CD4-positive, alpha-beta T cell treated with Interleukin-21 for 1 hour (primary cell): ENCODE measurements around the gene ATP1A1.

Experiments used
- DNase-seq: peaks from one replicate; pipeline ENCODE4 v3.0.0-alpha.2; 2020

Gene ATP1A1

DNA sequence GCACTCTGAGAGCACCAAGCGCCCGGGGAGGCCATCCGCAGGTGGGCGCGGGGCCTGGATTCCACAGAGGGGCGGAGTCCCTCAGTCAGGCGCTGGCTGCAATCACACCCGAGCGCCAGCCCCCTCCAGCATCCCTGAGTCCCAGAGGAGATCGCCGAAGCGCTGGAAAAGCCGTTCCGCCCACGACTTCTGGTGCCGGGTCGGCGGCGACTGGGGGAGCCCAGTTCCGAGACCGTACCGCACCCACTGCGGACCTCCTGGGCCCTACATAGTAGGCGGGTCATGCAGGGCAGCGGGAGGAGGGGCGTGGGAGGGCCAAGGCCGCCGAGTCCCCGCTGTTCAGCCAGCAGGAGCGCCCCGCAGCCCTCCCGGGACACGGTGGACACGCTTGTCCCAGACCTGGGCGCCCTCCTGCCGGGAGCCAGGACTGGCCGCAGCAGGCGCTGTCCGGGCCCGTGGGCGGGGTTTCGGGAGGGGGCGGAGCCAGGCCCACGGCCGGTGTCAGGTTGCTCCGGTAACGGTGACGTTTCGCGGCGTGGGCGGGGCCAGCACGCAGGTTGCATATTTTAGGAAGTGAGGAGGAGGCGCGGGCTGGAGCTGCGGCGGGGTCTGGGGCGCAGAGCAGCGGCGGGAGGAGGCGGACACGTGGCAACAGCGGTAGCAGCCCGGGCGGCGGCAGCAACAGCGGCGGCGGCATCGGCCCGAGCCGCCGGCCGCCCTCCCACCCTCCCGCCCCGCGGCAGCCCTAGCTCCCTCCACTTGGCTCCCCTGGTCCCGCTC is at the start of gene ATP1A1:
ATP1A1 (plus strand) TSS at position 594 of the 780 bp plus-strand sequence. CDS start 268 bp downstream, outside the sequence.
- DNase-seq, result peak; percentile 97

DNA sequence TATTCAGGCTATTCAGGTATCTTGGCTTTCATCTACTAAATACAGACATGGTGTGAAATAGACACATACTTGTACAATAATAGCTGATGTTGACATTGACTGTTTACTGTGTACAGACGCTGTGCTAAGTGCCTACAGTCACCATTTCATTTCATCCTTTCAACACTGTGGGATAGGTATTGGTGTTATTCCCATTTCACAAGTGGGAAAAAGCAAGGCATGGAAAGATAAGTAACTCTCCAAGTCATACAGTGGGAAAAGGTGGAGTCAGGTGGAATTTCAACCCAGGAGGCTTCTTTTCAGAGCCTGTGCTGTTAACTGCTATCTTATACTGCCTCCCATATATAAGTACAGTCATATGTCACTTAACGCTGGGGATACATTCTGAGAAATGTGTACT is 49.6 kb upstream of the ATP1A1 start:
- DNase-seq, result no peak

DNA sequence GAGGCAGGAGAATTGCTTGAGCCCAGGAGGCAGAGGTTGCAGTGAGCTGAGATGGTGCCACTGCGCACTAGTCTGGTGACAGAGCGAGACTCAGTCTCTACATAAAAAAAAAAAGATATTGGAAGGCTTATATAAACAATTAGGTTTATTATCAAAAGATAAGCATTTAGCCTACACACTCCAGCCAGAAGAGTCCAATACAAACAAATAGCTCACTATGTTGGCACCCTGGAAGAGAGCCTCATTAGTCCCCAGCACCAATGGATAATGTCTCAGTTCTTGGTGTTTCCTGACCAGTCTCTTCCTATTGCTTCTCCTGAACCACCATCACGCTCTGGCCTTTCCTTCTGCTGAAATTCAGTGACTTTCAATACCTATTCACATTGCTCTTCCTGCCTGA is 48.6 kb upstream of the ATP1A1 start:
- no peak for DNase-seq

DNA sequence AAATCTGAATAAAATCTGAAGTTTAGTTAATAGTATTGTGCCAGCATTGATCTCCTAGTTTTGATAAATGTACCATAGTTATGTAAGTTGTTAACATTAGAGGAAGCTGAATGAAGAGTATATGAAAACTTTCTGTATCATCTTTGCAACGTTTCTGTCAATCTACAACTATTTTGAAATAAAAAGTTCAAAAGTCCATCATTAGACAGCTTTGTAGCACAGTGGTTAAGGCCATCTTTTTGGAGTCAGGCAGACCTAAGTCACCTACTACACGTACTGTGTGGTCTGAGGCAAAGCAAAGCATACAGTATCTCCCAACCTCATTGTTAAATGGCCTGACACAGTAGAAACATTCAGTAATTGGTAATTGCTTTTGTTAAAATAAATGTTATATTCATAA is 47.9 kb upstream of the ATP1A1 start:
- DNase-seq, result no peak

DNA sequence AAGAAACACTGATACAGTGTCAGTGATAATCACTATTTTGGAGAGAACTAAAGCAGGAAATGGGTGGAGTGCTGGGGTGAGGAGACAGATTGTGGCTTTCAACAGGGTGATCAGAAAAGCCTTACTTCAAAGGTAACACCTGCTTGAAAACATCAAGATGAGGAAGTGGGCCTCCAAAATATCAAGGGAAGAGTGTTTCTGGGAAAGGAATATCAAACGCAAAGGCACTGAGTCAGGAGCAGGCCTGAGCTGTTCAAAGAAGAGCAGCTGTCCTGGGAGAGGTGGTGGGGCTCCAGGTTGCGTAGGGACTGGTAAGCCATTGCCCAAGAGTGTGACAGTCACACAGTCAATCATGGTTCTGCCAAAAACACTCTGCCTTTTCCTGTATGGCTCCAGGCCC is 47.1 kb upstream of the ATP1A1 start:
- DNase-seq, result peak; percentile 65

DNA sequence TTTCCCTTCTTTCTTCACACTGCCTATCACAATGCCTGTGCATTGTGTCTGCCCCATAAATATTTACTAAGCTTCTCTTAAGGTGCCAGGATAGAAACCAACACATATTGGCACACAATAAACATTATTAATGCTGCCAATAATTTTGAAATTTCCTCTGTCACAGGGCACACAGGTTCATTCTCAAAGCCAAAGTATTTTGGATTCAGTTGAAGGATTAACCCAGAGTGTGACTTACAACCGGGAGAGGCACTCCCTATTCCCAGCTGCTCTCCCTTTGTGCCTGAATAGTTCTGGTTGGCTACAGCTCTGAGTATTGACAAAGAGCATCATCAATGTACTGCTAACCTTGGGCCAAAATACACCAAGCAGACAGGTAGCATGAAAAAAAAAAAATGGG is 46.6 kb upstream of the ATP1A1 start:
- no peak for DNase-seq

DNA sequence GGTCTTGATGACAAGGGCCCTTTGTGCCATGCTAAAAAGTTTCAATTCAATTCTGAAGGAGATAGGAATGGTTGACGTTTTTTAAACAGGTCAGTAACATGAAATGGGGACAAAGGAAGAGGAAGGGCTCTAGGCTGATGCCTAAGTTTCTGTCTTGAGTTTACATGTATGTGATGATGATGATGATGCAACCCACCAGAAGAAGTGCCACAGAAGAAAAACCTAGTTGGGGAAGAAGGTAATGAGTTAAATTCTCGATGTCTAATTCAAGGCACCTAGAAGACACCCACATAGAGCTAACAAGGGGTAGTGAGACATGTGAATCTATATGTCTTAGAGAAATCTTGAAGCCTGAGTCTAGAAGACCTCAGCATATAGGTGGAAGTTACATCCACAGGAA is 44.4 kb upstream of the ATP1A1 start:
- DNase-seq, result no peak

DNA sequence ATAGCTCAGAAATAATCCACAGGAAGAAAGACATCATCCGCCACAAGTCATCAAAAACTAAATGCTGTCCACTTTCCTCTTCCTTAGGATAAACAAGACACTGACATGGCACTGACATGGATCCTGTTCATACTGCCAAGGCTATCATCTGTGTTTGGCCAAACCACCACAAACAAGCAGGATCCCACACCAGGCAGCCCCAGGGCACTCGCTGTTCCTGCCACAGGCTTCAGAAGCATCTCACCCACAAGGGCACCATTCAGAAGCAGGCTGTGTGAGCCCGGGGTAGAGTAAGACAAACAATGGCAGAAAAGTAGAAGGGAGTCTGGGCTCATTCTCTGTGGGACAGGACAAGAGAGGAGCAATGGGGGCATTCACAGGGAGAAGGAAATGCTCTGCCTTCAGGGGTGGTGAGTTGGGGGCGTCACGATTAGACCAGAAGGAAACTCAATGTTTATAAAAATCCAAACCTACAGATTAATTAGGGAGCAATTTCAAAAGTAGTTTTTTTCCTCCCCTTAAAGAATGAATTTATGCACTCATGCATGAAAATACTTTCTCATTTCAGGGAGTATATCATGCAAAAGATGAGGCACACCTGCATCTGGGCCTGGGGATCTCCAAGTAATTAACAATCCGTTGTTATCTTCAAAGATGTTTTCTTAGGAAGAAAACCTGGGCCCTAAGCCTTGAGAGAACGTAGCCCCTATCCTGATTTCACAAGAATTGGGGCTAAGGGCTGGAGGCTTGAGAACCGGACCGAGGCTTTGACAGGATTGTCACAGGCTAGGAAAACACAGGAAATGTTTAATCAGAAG is 43.3 kb upstream of the ATP1A1 start:
- no peak for DNase-seq

DNA sequence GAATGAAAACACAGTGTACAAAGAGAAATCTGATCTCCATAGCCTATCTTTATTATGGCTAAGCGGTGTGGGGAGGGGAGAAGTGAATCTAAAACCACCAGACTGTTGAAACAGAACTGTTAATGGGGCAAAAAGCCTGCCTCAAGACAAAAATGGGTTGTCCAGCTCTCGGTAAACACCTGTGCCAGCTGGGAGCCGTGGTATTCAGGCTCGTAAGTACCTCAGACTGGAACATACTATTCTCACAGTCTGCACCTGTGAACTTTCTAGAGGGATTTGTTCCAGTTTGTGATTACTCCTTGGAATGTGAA is 42.7 kb upstream of the ATP1A1 start:
- DNase-seq, result no peak

DNA sequence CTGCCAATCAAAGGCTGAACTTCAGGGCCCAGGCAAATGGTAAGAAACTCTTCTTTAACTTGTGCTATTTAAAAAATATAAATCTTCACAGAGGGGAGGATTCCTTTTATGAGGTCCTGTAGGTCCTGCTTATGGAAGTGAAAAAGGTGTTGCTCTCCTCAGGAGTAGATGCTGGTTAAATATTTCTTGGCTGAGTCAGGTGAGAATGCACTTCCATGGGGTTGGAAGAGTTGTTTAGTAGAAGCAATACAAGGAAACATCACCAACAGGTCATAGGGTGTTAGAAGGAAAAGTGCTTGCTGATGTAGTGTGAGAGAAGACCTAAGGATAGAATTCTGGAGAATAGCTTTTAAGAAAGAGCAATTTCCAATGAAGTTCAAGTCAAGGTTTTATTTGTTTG is 42.2 kb upstream of the ATP1A1 start:
- no peak for DNase-seq

DNA sequence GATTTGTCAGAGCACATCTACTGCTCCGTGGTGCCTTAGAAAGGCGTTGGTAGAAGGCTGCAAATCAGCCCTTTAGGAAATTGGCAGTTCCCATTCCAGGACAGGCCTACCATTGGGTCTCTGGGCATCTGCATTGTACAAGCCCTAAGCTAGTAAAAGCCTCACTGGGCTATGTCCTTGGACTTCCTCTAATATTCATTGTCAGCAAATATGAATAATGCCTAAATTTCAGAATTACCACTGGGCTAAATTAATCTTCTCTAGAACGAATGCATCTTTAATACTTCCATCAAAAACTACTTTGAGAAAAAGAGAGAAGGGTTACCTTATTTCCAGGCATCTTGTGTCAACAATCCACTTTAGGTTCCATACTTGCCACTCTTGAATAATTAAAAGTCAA is 41.5 kb upstream of the ATP1A1 start:
- no peak for DNase-seq

DNA sequence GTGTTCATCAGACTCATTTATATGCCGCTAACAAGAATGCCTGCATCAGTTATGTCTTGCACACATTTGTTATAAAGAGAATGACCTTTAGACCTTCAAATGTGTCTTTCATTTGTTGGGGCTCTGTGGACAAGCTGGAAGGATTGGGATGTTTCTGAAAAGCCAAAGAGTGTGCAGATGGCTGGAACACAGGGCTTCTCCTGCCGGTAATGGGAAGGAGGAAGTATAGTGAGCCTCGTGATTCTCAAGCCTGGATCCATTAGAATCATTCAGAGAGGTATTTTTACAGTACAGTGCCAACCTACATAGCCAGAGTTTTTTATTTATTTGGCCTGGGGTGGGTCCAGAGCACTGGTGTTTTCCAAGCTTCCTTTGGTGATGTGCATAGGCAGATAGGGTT is 40.6 kb upstream of the ATP1A1 start:
- DNase-seq, result no peak

DNA sequence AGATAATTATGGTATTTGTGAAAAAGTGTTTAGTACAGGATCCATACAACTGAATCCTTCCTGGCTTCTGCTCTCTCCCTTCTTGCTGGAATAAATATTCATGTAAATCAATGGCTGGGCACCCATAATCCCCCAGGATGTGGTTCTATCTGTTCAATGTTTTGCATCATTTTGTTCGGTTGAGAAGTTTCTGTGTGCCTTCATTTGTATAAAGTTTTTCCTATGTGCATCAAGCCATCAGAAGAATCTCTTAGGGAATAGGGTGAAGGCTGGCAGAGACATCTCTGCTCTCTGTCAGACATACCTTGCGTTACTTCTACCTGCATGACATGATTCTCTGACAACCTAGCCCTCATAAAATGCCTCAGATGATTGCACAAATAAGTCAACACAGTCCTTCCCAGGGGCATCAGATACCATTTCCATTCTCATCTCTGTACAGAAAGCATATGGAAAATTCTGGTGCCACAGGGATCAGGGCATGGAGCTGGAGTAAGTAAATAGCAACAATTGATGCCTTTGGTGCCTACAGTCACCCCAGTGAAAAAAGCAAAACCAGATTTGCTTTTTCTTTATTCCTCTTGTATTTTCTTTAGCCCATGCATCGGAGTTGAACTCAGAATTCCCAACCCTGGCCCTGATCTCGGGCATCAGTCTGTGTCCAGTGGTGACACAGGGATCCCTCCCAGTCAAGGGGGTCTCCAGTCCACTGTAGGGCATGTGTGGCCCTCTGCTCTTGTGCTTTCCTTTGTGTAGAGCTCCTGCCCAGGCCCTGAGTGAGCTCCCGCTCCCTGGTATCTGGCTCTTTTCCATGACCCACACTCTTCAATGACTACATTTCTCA is 39.7 kb upstream of the ATP1A1 start:
- DNase-seq, result no peak

DNA sequence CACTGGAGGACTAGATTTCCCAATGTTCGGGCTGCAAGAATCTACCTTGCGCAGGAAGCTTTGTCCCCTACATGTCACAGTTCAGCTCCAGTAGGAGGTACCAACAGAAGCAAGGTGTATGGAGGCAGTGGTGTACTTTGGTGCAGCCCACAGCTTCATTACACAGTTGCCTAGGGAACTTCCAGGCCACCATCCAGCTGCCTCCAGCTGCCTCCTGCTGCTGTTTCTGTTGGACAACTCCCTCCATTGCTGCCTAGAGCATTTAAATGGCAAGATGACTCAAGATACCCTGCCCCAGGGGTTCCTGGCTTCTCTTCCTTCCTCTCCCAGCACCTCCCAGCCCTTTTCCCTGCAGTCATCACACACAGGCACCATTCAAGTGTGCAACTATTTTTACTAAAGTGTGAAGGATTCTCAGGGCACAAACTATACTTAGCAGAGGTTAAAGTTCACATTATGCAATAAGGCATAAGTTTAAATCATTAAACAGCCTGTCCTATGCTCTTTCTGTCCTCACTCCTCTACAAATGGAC is 39.0 kb upstream of the ATP1A1 start:
- DNase-seq, result no peak

DNA sequence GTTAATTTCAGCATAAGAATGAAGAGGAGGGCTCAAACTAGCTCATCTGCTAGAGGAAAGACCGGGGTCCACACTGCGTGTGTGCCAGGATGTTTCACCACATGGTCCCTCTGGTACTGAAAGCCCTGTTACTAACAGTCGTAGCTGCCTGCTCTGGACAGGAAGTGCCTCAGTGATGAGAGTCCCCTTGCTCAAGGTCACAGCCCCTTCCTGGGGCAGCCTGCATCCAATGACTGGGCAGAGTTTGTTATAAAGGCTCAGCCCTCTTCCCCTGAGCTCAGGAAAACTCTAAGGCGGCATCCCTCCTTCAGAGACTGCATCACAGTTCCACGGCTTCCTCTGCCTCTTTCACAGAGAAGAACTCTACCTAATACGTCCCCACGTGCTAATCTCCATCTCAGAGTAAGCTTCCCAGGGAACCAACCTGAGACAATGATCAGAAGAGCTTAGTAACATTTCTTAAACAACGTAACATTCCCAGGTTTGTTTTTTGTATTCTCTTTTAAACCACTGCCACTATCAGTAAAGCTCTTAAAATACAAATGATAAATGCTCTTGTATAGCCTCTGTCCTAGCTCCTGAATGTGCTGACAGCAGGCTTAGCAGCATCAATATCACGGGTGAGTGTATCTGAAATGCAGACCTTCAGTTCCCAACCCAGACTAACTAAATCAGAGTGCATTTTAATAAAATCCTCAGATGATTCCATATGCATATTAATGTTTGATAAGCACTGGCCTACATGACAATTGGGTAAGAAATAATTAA is 38.0 kb upstream of the ATP1A1 start:
- DNase-seq, result no peak

DNA sequence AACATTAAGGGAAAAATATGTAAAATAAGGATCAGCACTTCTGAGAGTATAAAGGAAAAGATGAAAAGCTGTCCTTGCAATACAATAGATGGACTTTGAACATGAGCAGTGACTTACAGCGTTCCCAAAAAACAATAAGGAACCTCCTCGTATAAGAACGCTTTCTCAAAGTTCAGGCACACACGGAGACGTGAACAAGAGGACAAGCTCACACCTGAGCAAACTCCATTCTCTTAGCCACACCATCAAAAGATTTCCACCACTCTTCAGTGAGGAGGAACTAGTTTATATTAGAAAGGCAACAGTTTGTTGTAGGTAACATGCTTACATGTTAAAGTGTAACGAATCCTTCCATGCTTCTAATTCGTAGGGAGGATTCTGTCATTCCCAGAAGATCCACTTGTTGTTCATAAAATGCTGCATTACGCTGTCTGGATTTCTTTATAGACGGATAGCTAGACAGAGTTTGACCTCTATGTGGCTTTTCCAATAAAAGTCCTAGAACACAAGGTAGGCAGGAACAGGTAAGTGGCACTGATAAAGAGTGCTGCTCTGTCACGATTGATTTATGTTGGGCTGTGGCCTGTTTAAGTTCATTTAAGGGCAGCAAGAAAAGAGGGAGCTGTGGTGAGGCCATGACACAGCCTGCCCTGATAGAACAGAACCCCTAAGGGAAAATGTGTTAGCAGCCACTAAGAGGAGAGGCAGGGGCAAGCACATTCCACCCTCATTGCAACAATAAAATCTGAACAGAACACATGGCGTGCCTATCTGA is 37.0 kb upstream of the ATP1A1 start:
- DNase-seq, result no peak

DNA sequence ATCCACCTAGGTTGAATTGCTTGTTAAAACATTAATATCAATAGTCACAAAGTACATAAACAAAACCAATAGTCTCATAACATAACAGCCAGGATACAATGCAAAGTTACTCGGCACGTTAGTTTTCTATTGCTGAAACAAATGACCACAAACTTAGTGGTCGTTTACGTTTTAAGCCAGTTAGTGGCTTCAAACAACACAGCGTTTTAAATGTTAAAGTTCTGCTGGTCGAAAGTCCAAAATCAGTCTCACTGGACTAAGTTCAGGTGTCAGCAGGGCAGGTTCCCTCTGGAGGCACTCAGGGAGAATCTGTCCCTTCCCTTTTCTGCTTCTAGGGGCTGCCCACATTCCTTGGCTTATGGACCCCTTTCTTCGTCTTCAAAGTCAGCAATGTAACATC is 35.6 kb upstream of the ATP1A1 start:
- DNase-seq, result no peak

DNA sequence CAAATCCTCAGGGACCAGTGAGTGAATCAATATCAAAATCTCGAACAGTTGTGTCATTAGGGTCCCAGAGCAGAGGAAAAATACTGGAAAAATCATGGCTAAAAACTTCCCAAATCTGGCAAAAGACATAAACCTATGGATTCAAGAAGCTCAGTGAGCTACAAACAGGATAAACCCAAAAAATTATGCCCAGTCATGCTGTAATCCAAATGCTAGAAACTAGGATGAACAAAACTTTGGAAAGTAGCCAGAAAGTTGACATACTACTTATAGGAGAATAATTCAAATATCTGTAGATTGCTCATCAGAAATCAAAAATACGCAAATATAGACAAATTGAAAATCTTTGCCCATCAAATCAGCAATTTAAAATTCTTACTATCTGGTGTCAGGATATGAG is 34.6 kb upstream of the ATP1A1 start:
- no peak for DNase-seq

DNA sequence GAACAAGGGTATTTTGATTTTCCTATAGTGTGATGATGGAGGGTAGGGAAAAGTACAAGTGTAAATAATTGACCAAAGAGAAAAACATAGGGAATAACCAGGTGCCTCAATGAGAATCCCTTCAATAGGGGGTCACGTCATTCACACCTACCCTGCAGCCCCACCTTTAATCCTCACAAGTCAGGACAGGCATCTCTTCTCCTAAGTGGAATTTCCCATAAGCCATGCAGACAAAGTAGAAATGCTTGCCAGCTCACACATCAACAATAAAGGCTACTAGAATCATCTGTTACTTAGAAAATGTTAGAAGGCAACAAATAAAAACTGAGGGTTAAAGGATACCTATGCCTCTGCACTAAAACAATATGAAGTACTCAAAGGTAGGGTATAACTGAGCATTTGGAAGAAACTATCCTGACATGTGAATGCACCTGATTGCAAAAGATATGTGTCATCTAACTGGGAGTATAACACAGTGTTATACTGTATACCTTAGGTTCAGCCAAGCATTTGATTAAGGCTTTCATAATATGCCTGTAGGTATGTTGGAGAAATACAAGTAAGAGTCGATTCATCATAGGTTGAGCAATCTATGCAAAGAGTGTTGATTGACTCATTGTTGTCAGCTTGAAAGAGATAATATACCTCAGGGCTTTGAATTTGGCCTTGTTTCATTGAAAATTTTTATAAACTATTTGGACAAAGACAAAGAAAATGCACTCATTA is 32.4 kb upstream of the ATP1A1 start:
- DNase-seq, result no peak

DNA sequence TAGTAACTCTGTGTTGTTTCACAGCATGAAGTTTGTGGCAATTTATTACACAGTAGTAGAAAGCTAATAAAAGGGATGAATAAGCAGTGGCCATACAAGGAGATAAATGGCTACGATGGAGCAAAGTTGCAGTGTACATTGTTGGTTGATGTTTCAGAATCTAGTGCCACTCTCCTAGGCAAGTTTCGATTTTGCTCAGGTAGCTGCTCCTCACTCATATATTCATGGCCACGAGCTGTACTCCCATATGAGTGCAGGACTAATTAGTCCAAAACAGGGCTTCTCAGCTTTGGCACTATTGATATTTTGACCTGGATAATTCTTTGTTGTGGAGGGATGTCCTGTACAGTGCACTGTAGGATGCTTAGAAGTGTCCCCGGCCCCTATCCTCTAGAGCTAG is 30.0 kb upstream of the ATP1A1 start:
- no peak for DNase-seq

DNA sequence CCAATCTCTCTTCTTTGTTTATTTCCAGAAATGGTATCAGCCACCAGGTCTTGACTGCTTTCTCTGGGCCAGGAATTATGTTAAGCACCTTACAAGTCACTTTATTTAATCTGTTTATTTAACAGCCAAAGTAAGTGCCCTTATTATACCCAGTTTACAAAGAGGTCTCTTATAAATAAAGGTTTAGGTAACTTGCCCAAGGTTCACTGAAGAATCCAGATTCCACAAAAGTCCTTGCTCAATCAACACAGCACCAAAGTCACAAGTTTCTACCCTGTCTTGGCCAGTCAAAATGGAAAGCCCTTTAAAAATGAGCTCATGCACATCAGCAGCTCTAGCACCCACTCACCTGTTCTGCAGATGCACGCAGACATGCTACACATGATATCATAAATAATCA is 28.0 kb upstream of the ATP1A1 start:
- no peak for DNase-seq
